Endothelial cell of umbilical vein (primary cell): ENCODE data around the gene NTF3. TPM values are rescaled to one million over a fixed set of nuclear protein-coding genes. Genes with fewer than 3 reads are reported as not detected.

ENCODE experiments used
- BruUV-seq: library from RNA; stranded (reverse); fragments of 400-500 nt; replicated peaks from 2 replicates; lab custom pipeline; 2021; lab: Mats Ljungman, UMichigan
- CTCF ChIA-PET: fragments of 300-600, 350-600 bp; sonication (Branson Sonifier 250); formaldehyde crosslinking; loops from one replicate; lab custom pipeline; 2021; ENCODE audit warnings: antibody characterized with exemption, inconsistent platforms; lab: Charles Lee
- POLR2A ChIA-PET: fragments of 300-600, 350-600 bp; sonication (Branson Sonifier 250); formaldehyde crosslinking; loops from one replicate; lab custom pipeline; 2021; ENCODE audit warnings: antibody characterized with exemption, inconsistent platforms; lab: Charles Lee
- DNase-seq: peaks from one replicate; pipeline ENCODE4 v3.0.0-alpha.2; 2011; ENCODE audit warnings: low read depth, low spot score
- FAIRE-seq: peaks from 2 replicates; lab custom pipeline; 2011; peaks lifted over from hg19 to GRCh38; lab: Jason Lieb, UNC
- H2AFZ ChIP-seq: 2 replicates; pipeline ENCODE4 v1.6.0; 2012; ENCODE audit warnings: low read depth, low read length, control low read depth, inconsistent platforms
- H3K27ac ChIP-seq: 2 replicates; pipeline ENCODE4 v1.5.1; 2011; ENCODE audit warnings: low read depth, mild to moderate bottlenecking, control low read depth, low read length, moderate library complexity; ENCODE audit not compliant: insufficient read depth
- H3K27me3 ChIP-seq, 2 experiments: 2 replicates each; pipeline versions ENCODE4 v1.6.0 to v1.6.1; 2011; ENCODE audit warnings: low read length in 2 of 2, mixed read lengths in 1 of 2; ENCODE audit not compliant: control insufficient read depth in 2 of 2, insufficient read depth in 2 of 2
- H3K36me3 ChIP-seq, 2 experiments: 2 replicates in 1 of 2; 3 replicates in 1 of 2; pipeline ENCODE4 v1.5.1; 2011; ENCODE audit warnings: low read length in 2 of 2, mild to moderate bottlenecking in 1 of 2, moderate library complexity in 1 of 2; ENCODE audit not compliant: control insufficient read depth in 2 of 2, insufficient read depth in 2 of 2; ENCODE audit errors: extremely low read depth in 1 of 2
- H3K4me1 ChIP-seq: 3 replicates; pipeline ENCODE4 v1.5.1; 2011; ENCODE audit warnings: mild to moderate bottlenecking, low read length; ENCODE audit not compliant: control insufficient read depth, insufficient read depth; ENCODE audit errors: extremely low read depth
- H3K4me2 ChIP-seq: 2 replicates; pipeline ENCODE4 v1.6.1; 2011; ENCODE audit warnings: low read length, control low read depth, mixed read lengths; ENCODE audit not compliant: insufficient read depth
- H3K4me3 ChIP-seq, 3 experiments: fragments of 200-600 bp in 1 of 3; sonication (generic), shearing (Covaris generic) in 1 of 3; replicated peaks in 1 of 3; 2 replicates each; pipeline ENCODE4 v1.5.1; 2011 to 2016; ENCODE audit warnings: control low read depth in 3 of 3, low read length in 3 of 3, mild to moderate bottlenecking in 2 of 3, inconsistent platforms in 1 of 3, low read depth in 1 of 3, moderate library complexity in 1 of 3; ENCODE audit not compliant: insufficient read depth in 1 of 3
- H3K79me2 ChIP-seq: 2 replicates; pipeline ENCODE4 v1.6.0; 2012; ENCODE audit warnings: low read length, inconsistent platforms; ENCODE audit not compliant: control insufficient read depth, insufficient read depth
- H3K9ac ChIP-seq: replicated peaks from 2 replicates; pipeline ENCODE3; 2011; ENCODE audit warnings: low read length, control low read depth; ENCODE audit not compliant: insufficient read depth; ENCODE audit errors: extremely low read depth
- H3K9me1 ChIP-seq: replicated peaks from 3 replicates; pipeline ENCODE4 v1.6.0; 2011; ENCODE audit warnings: mild to moderate bottlenecking, low read length; ENCODE audit not compliant: control insufficient read depth, insufficient read depth; ENCODE audit errors: extremely low read depth
- H3K9me3 ChIP-seq: replicated peaks from 2 replicates; pipeline ENCODE4 v1.5.1; 2012; ENCODE audit warnings: low read length, inconsistent platforms; ENCODE audit not compliant: control insufficient read depth, insufficient read depth
- H4K20me1 ChIP-seq: replicated peaks from 2 replicates; pipeline ENCODE3; 2011; ENCODE audit warnings: mild to moderate bottlenecking, low read length; ENCODE audit not compliant: control insufficient read depth, insufficient read depth; ENCODE audit errors: extremely low read depth
- EZH2 ChIP-seq: IDR thresholded peaks from 2 replicates; pipeline ENCODE4 v1.6.1; 2012; ENCODE audit warnings: borderline replicate concordance, low read depth, mild to moderate bottlenecking, moderate library complexity, low read length, inconsistent platforms; ENCODE audit not compliant: severe bottlenecking
- FOS ChIP-seq: IDR thresholded peaks from 2 replicates; pipeline ENCODE4 v1.6.1; 2011; ENCODE audit warnings: mild to moderate bottlenecking, low read length, moderate library complexity, borderline replicate concordance; ENCODE audit not compliant: insufficient read depth
- GATA2 ChIP-seq: IDR thresholded peaks from 2 replicates; pipeline ENCODE4 v1.7.0; 2011; ENCODE audit warnings: low read depth, mild to moderate bottlenecking, moderate library complexity, mixed read lengths, low read length; ENCODE audit not compliant: insufficient read length, insufficient read depth
- MYC ChIP-seq: IDR thresholded peaks from one replicate; pipeline ENCODE4 v1.6.1; 2011; ENCODE audit warnings: mild to moderate bottlenecking, low read depth, low read length
- POLR2A ChIP-seq: IDR thresholded peaks from 2 replicates; pipeline ENCODE4 v1.6.1; 2012; ENCODE audit warnings: low read depth, mild to moderate bottlenecking, control low read depth, low read length
- POLR2AphosphoS5 ChIP-seq: IDR thresholded peaks from 2 replicates; pipeline ENCODE4 v1.6.1; 2012; ENCODE audit warnings: low read depth, mild to moderate bottlenecking, control low read depth, low read length, moderate library complexity; ENCODE audit not compliant: insufficient read depth
- dilution Hi-C: fragments of 300-500 bp; cut with MboI; formaldehyde crosslinking; loops from one replicate; pipeline ENCODE4 v1.15.0; 2019; ENCODE audit warnings: low sequenced_read_pairs; ENCODE audit not compliant: extremely low pct_ligation_motif_present
- intact Hi-C: fragments of 100-400 bp; cut with micrococcal nuclease; formaldehyde crosslinking; loops from one replicate; pipeline ENCODE4 v1.10.0; 2022
- polyA plus RNA-seq, 4 experiments: library from polyadenylated mRNA; depleted of rRNA in 3 of 4; stranded (reverse) in 3 of 4; unstranded in 1 of 4; fragments of >200 nt; gene quantifications; 2 replicates each; pipeline versions ENCODE4 v1.2.1 to v1.2.3, GENCODE V29; 2011 to 2012; ENCODE audit warnings: missing spikeins in 1 of 4
- total RNA-seq: library from RNA; stranded (reverse); gene quantifications from 2 replicates; pipeline ENCODE4 v1.2.3, GENCODE V29; 2021
- TF ChIP-seq, protein P1 (sequence below), 2 donors: IDR thresholded peaks; 1 replicate in 1 of 2; 2 replicates in 1 of 2; pipeline ENCODE4 v1.5.1; 2011; ENCODE audit warnings: low read length in 2 of 2, mild to moderate bottlenecking in 2 of 2, moderate library complexity in 2 of 2, control low read depth in 1 of 2, inconsistent platforms in 1 of 2, low read depth in 1 of 2; ENCODE audit not compliant: insufficient read depth in 1 of 2; ENCODE audit errors: extremely low read depth in 1 of 2

NTF3 gene
- total and polyA plus RNA-seq, 2 donors (not counting 3 experiments of a cell fraction or from before 2014, with no cell fraction given) = not detected

DNA sequence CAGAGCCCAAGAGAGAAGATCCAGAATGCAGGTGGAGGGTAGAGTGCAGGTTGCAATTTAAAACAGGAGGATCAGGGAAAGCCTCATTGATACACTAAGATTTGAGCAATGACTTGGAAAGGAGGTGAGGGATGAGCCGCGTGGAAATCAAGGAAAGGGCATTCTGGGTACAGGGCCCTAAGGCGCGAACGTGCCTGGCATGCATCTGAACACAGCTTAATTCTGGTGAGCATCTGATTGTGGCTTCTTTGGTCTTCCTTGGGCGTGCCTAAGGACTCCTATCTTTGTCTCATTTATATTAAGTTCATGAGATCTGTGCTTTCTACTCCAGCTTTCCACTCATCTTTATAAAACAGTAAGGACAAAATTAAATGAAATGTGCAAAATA lies 79.3 kb downstream of the NTF3 start:
- Histone ChIP-seq H3K9me3 (no peaks in the 10 kb centered on the region), H3K27ac (no peak overlapping the region), H3K4me1 (no peaks in the 10 kb centered on the region), H3K27me3 (peaks cover 11 to 15% of the 10 kb centered on the region in 2 experiments), H3K36me3 (no peaks in the 10 kb centered on the region), H3K9me1 (no peaks in the 10 kb centered on the region), H3K9ac (no peak overlapping the region), H3K4me3 (no peak overlapping the region), H3K79me2 (no peaks in the 10 kb centered on the region), H2AFZ (no peak overlapping the region), H3K4me2 (no peak overlapping the region), H4K20me1 (no peaks in the 10 kb centered on the region)
- BruUV-seq = no TSS peak
- TF ChIP-seq POLR2A = no peak
- TF ChIP-seq, protein P1, sequence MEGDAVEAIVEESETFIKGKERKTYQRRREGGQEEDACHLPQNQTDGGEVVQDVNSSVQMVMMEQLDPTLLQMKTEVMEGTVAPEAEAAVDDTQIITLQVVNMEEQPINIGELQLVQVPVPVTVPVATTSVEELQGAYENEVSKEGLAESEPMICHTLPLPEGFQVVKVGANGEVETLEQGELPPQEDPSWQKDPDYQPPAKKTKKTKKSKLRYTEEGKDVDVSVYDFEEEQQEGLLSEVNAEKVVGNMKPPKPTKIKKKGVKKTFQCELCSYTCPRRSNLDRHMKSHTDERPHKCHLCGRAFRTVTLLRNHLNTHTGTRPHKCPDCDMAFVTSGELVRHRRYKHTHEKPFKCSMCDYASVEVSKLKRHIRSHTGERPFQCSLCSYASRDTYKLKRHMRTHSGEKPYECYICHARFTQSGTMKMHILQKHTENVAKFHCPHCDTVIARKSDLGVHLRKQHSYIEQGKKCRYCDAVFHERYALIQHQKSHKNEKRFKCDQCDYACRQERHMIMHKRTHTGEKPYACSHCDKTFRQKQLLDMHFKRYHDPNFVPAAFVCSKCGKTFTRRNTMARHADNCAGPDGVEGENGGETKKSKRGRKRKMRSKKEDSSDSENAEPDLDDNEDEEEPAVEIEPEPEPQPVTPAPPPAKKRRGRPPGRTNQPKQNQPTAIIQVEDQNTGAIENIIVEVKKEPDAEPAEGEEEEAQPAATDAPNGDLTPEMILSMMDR (IDR thresholded peaks at IDR 0.05; ENCODE audit: extremely low read depth in 1 of 2, insufficient read depth in 1 of 2, low read depth in 1 of 2, low read length in 2 of 2) = no peak
- TF ChIP-seq EZH2 = no peak
- no peak for TF ChIP-seq FOS
- no peak for TF ChIP-seq MYC
- no peak for TF ChIP-seq GATA2
- no peak for TF ChIP-seq POLR2AphosphoS5
- CTCF ChIA-PET = interaction anchor here (0.6 to 2.4 kb wide), 16 partner anchors 9 to 339 kb away, joined by 3 to 49 read pairs (median 4); partner anchors contain the start of gene NTF3
- DNase-seq = no peak
- intact Hi-C loops (loop anchor here (1.0 to 2.0 kb wide), 2 partner anchors 83 to 310 kb away; no protein-coding TSS in a partner anchor), dilution Hi-C loops (no loop called here)
- FAIRE-seq = no peak
- POLR2A ChIA-PET = no interaction called here
